HPDE6-E6E7 (cell line): ENCODE results near the gene MRPL14.

Experiments
- DNase-seq: peaks from one replicate; pipeline ENCODE4 v3.0.0; 2011; ENCODE audit warnings: missing footprints; ENCODE audit errors: extremely low spot score

Gene MRPL14

DNA sequence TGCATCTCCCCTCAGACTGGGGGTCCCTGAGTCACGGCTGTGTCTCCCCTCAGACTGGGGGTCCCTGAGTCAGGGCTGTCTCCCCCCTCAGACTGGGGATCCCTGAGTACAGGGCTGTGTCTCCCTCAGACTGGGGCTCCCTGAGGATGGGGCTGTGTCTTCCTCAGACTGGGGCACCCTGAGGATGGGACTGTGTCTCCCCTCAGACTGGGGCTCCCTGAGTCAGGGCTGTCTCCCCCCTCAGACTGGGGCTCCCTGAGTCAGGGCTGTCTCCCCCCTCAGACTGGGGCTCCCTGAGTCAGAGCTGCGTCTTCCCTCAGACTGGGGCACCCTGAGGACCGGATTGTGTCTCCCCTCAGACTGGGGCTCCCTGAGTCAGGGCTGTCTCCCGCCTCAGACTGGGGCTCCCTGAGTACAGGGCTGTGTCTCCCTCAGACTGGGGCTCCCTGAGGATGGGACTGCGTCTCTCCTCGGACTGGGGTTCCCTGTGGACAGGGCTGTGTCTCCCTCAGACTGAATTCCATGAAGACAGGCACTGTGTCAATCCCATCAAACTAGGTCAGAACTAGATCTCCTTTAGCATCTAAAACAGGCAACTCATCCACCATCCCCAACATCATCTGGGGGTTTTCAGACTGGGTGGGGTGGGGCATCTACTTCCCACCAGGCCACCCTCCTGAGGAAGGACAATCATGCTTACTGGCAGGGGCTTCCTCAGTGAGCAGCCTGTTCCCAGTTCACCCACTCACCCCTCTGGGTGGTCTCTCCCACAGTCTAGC lies 60.7 kb downstream of the MRPL14 start:
- no peak for DNase-seq

GRCh38 chr6:44065443-44066140 lies 61.7 kb downstream of the MRPL14 start:
- no peak for DNase-seq

- DNase-seq, result no peak
These were observed 62.3 kb downstream of the MRPL14 start for GRCh38 chr6:44064948-44065272.

- no peak for DNase-seq
These were observed 62.9 kb downstream of the MRPL14 start for GRCh38 chr6:44064089-44064947.

GRCh38 chr6:44063561-44064059 lies 63.6 kb downstream of the MRPL14 start:
- DNase-seq, result no peak
